ENCODE results near the gene USP32. TPM values are rescaled to one million over a fixed set of nuclear protein-coding genes. Genes with fewer than 3 reads are reported as not detected.

USP32 gene
- total and polyA plus RNA-seq, 7 donors: 19.5 to 64.9 (median 38.6) TPM

DNA sequence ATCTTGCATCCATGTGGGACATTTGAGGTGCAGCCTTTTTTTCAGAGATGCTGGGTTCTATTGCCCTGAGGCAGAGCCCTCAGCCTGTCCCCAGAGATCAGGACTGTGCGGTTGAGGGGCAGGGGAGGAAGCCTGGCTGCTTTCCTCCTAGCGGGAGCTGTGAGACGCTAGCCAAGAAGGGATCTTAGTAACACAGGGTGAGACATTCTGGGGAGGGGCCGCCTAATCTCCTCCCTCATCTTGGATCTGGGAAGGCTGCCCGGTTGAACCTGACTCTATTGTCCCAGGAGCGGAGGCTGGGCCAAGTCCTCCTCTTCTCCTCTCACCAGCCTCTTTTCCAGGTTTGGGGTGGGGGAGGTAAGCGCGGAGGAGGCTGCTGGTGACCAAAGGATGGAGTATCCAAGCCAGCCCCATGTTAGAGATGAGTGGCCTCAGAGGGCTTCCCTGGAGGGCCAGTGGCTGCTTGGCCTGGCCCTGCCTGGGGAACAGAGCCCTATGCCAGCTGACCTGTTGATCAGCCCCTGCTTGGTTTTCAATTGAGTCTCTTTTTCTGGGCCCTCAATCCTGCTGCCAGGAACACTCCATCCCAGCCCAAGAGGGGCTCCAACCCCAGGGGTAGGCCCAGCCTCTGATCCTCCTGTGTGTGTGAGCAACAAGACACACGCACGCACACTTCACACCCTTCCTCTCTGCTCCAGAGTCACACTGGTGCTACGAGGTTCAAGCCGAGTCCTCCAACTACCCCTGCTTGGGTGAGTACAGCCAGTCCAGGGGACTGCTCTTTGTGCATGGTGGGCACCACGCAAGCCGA is 237.1 kb downstream of the USP32 start:
- Histone ChIP-seq H3K36me3 (ENCODE audit: insufficient read depth in 1 of 2, low read depth in 1 of 2) (no peaks in the 10 kb centered on the region), H3K4me1 (no peaks in the 10 kb centered on the region), H3K27ac (no peak overlapping the region), H3K9me3 (no peaks in the 10 kb centered on the region), H3K27me3 (ENCODE audit: insufficient read depth in 3 of 3, low read length in 2 of 3) (peaks cover 0 to 60% (median 25%) of the 10 kb centered on the region in 3 donors), H3K4me3 (no peak overlapping the region)
- ATAC-seq: peak in 3 of 4 donors; percentile 31 to 39 (median 36)
- TF ChIP-seq, protein P1, sequence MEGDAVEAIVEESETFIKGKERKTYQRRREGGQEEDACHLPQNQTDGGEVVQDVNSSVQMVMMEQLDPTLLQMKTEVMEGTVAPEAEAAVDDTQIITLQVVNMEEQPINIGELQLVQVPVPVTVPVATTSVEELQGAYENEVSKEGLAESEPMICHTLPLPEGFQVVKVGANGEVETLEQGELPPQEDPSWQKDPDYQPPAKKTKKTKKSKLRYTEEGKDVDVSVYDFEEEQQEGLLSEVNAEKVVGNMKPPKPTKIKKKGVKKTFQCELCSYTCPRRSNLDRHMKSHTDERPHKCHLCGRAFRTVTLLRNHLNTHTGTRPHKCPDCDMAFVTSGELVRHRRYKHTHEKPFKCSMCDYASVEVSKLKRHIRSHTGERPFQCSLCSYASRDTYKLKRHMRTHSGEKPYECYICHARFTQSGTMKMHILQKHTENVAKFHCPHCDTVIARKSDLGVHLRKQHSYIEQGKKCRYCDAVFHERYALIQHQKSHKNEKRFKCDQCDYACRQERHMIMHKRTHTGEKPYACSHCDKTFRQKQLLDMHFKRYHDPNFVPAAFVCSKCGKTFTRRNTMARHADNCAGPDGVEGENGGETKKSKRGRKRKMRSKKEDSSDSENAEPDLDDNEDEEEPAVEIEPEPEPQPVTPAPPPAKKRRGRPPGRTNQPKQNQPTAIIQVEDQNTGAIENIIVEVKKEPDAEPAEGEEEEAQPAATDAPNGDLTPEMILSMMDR (IDR thresholded peaks at IDR 0.05): no peak
- 49 to 51% (median 51%) methylated on average over 14 of the region's 14 CpGs for WGBS, 3 donors
- intact Hi-C loops (cut with DNase I): no loop called here
- peak; percentile 45 to 68 for DNase-seq

DNA sequence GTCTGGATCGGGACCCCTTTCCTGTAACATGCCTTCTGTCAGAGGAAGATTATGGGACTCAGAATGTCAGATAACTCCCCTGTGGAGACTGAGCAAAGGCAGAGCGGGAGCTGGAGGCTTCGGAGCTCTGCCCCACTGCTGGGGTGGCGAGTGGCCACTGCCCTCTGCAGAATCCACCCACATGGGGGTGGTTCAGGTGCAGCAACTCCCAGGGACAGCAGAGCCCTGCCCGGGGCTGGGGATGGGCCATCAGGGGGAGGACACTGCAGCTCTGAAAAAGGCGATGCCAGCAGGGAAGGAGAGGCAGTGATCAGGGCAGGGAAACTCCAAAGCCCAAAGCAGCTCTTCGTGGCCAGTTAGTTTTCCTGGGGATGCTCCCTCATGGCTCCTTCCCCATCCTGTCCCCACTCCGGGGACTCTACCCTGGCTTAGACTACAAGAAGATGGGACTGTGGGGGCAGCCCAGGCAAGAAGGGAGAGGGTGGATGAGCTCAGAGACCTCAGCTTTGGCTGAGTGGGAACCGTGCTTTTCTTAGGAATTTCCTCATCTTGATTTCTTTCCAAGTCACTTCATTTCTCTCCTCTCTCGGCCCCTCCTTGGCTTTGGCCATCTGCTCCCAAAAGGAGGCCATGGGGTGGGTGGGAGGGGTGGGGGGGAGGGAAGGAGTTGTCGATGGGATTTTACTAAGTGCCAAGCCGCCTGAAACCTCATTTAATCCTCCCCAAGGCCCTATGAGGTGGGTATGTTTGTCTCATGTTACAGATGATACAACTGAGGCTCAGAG is 238.1 kb downstream of the USP32 start:
- H3K27me3 ChIP-seq (ENCODE audit: insufficient read depth in 3 of 3, low read length in 2 of 3): peaks cover 0 to 65% (median 29%) of the 10 kb centered on the region in 3 donors
- peak in 1 of 4 donors; percentile 36 for ATAC-seq
- H3K27ac ChIP-seq: peak overlapping the region; percentile 41
- H3K9me3 ChIP-seq: no peaks in the 10 kb centered on the region
- DNase-seq: no peak
- TF ChIP-seq, protein P1 (IDR thresholded peaks at IDR 0.05): no peak
- H3K36me3 ChIP-seq (ENCODE audit: insufficient read depth in 1 of 2, low read depth in 1 of 2): no peaks in the 10 kb centered on the region
- 43 to 46% (median 44%) methylated on average over 11 to 12 of the region's 12 CpGs for WGBS, 3 donors
- no peaks in the 10 kb centered on the region for H3K4me1 ChIP-seq
- no peak overlapping the region for H3K4me3 ChIP-seq
- intact Hi-C loops (cut with DNase I): no loop called here

DNA sequence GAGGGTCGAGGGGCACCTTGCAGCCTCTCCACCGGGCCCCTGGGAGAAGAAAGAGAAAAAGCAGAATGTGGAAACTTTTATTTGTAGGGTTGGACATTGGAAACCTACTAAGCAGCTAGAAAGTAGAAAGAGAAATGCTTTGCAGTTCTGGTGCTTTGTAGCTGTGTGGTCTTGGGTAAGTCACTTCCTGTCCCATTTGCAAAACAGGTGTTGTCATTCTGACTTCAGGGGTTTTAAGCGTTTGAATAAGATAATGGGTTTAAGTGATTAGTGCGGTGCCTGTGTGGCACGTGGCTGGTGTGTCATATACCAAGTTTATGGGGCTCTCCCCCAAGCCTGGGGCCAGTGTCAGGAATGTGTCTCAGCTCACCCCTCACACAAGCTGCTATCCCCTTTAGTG is 240.6 kb downstream of the USP32 start:
- H3K9me3 ChIP-seq: no peaks in the 10 kb centered on the region
- no peak overlapping the region for H3K27ac ChIP-seq
- no peak for ATAC-seq
- H3K4me3 ChIP-seq: peak overlapping the region; percentile 59
- intact Hi-C loops (cut with DNase I): no loop called here
- WGBS, 3 donors: 28 to 46% (median 39%) methylated on average over 5 of the region's 5 CpGs
- DNase-seq: no peak
- peaks cover 0 to 78% (median 27%) of the 10 kb centered on the region in 3 donors for H3K27me3 ChIP-seq (ENCODE audit: insufficient read depth in 3 of 3, low read length in 2 of 3)
- no peaks in the 10 kb centered on the region for H3K4me1 ChIP-seq
- no peaks in the 10 kb centered on the region for H3K36me3 ChIP-seq (ENCODE audit: insufficient read depth in 1 of 2, low read depth in 1 of 2)
- TF ChIP-seq, protein P1 (IDR thresholded peaks at IDR 0.05): no peak

DNA sequence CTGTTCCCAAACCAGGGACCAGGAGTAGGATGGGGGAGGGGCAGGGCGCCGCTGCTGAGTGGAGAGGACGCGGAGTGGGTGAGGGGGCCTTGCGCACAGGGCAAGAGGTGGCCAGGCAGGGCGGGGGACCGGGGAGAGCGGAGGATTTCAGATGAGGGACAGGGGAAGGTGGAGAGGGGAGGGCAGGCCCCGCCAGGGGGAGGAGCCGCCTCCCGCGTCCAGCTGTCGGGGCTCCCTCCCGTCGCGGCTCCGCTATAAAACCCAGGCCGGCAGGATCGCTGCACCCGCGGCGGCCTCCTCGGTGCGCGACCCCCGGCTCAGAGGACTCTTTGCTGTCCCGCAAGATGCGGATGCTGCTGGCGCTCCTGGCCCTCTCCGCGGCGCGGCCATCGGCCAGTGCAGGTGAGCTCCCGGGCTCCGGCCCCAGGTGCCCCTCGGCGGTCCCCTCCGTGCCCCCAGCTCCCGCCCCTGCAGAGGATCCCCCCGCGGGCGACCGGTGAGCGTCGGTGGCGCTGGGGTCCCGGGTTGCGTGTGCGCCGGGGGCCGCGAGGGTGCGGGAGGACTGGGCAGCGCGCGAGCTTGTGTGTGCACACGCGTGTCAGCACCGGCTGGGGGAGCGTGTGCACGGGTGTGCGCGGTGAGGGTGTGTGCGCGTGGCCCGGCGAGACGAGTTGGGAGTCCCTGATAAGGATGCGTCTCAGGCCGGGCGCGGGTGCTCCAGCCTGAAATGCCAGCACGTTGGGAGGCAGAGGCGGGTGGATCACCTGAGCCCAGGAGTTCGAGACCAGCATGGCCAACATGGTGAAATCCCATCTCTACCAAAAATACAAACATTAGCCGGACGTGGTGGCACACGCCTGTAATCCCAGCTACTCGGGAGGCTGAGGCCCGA is 242.0 kb downstream of the USP32 start, which contains the start of gene CA4:
Gene CA4, plus strand, starts transcription at position 283 of the 892 bp plus-strand sequence. Its CDS starts 62 bp downstream, at position 345.
- ATAC-seq: no peak
- H3K27ac ChIP-seq: no peak within 1 kb of the TSS
- intact Hi-C loops (cut with DNase I): loop anchor here in 1 of 2 donors (10.0 kb wide), 1 partner anchor 285 kb away; no protein-coding TSS in a partner anchor
- H3K9me3 ChIP-seq: no peaks in the 10 kb centered on the region
- 2% methylated on average over 47 to 81 of the region's 81 CpGs for WGBS, 3 donors
- no peaks in the 10 kb centered on the region for H3K4me1 ChIP-seq
- DNase-seq: no peak
- no peaks in the 10 kb centered on the region for H3K36me3 ChIP-seq (ENCODE audit: insufficient read depth in 1 of 2, low read depth in 1 of 2)
- H3K27me3 ChIP-seq (ENCODE audit: insufficient read depth in 3 of 3, low read length in 2 of 3): peaks cover 0 to 81% (median 29%) of the 10 kb centered on the region in 3 donors
- peak within 1 kb of the TSS; percentile 59 for H3K4me3 ChIP-seq
- TF ChIP-seq, protein P1 (IDR thresholded peaks at IDR 0.05): no peak
